ENCODE results near the gene HS1BP3. TPM values are rescaled to one million over a fixed set of nuclear protein-coding genes. Genes with fewer than 3 reads are reported as not detected.
A peak's percentile ranks its signal among the peaks of the same experiment; 100 is the strongest.

Gene HS1BP3
- total and polyA plus RNA-seq, 2 of the 13 experiments (the other 11 are each of a cell fraction or from before 2014, with no cell fraction given) = 15.2 to 22.0 TPM

GRCh38 chr2:20588918-20589871 lies 61.7 kb downstream of the HS1BP3 start:
- H3K4me2 ChIP-seq (ENCODE audit: low read depth, low read length) = peak overlapping the region; percentile 93
- in situ Hi-C loops (cut with HindIII; ENCODE audit: extremely low pct_ligation_motif_present, low pct_unique_long_range_greater_than_20kb) = no loop called here
- ChIA-PET POLR2A (interaction anchor here (0.8 to 36.8 kb wide), 13 partner anchors 11 to 137 kb away, joined by 3 to 1537 read pairs (median 5); partner anchors contain the start of gene RHOB), CTCF (ENCODE audit: low intra/inter-chr PET ratio, low total read pairs) (no interaction called here)
- 85% methylated on average over 11 of the region's 11 CpGs for WGBS (ENCODE audit: low lambda C conversion rate)
- H4K20me1 ChIP-seq (ENCODE audit: insufficient read depth, low read length) = no peaks in the 10 kb centered on the region
- peaks cover 98% of the 10 kb centered on the region for H3K4me1 ChIP-seq (ENCODE audit: insufficient read depth, low read length)
- FAIRE-seq = no peak
- peak overlapping the region; percentile 91; the same call in 1 of the 2 replicates for H3K9ac ChIP-seq (ENCODE audit: insufficient read depth, low read depth, low read length)
- H3K27me3 ChIP-seq (ENCODE audit: control insufficient read depth in 1 of 2, insufficient read depth in 2 of 2, low read length in 2 of 2) = no peaks in the 10 kb centered on the region; a peak in 1 of 5 replicates
- BruUV-seq (replicated peaks) = no TSS peak
- peak overlapping the region in 1 of 3 experiments; percentile 27; a peak in 1 of 6 replicates for H3K4me3 ChIP-seq (replicated peaks in 1 of 3; ENCODE audit: insufficient read depth in 1 of 3, low read depth in 2 of 3, low read length in 3 of 3)
- H3K9me3 ChIP-seq (ENCODE audit: low read length) = no peaks in the 10 kb centered on the region
- DNase-seq (ENCODE audit: low spot score) = no peak
- H3K79me2 ChIP-seq (ENCODE audit: insufficient read depth, low read length) = peaks cover 62% of the 10 kb centered on the region
- H2AFZ ChIP-seq (ENCODE audit: low read length) = no peak overlapping the region
- intact Hi-C loops (cut with micrococcal nuclease; ENCODE audit: unreplicated experiment) = no loop called here
- no peak for ATAC-seq
- H3K36me3 ChIP-seq (replicated peaks in 1 of 2; ENCODE audit: control insufficient read depth in 1 of 2, insufficient read depth in 2 of 2, low read length in 2 of 2) = peaks cover 0 to 2% of the 10 kb centered on the region in 2 experiments; a peak in 3 of 5 replicates
- peak overlapping the region; percentile 93 for H3K27ac ChIP-seq (ENCODE audit: extremely low read length, insufficient read depth, low read length)
- TF ChIP-seq KMT2A (CRISPR knock-in tag; IDR thresholded peaks at IDR 0.05) (no peak), ZNF609 (CRISPR knock-in tag; IDR thresholded peaks at IDR 0.05; ENCODE audit: borderline replicate concordance) (no peak), SPEN (CRISPR knock-in tag; IDR thresholded peaks at IDR 0.05; ENCODE audit: low read depth) (no peak), ZFP91 (CRISPR knock-in tag; IDR thresholded peaks at IDR 0.05; ENCODE audit: borderline replicate concordance) (peak; percentile 70), GMEB2 (CRISPR knock-in tag; IDR thresholded peaks at IDR 0.05; ENCODE audit: low read depth) (no peak), CAMTA2 (CRISPR knock-in tag; IDR thresholded peaks at IDR 0.05; ENCODE audit: borderline replicate concordance) (0 out of 2 replicates have a peak, but pooled peaks have one; percentile 0), KDM2A (CRISPR knock-in tag; IDR thresholded peaks at IDR 0.05; ENCODE audit: borderline replicate concordance, low read depth) (no peak), THAP7 (CRISPR knock-in tag; IDR thresholded peaks at IDR 0.05) (no peak), FOXC1 (CRISPR knock-in tag; IDR thresholded peaks at IDR 0.05; ENCODE audit: borderline replicate concordance) (0 out of 2 replicates have a peak, but pooled peaks have one; percentile 30), TFDP1 (CRISPR knock-in tag; IDR thresholded peaks at IDR 0.05; ENCODE audit: borderline replicate concordance) (no peak), NR2F2 (IDR thresholded peaks at IDR 0.05; ENCODE audit: borderline replicate concordance, low read depth) (no peak)

Data from HepG2 (cell line).